ENCODE results near the gene TMEM141.
A peak's percentile ranks its signal among the peaks of the same experiment; 100 is the strongest.

TMEM141 gene

DNA sequence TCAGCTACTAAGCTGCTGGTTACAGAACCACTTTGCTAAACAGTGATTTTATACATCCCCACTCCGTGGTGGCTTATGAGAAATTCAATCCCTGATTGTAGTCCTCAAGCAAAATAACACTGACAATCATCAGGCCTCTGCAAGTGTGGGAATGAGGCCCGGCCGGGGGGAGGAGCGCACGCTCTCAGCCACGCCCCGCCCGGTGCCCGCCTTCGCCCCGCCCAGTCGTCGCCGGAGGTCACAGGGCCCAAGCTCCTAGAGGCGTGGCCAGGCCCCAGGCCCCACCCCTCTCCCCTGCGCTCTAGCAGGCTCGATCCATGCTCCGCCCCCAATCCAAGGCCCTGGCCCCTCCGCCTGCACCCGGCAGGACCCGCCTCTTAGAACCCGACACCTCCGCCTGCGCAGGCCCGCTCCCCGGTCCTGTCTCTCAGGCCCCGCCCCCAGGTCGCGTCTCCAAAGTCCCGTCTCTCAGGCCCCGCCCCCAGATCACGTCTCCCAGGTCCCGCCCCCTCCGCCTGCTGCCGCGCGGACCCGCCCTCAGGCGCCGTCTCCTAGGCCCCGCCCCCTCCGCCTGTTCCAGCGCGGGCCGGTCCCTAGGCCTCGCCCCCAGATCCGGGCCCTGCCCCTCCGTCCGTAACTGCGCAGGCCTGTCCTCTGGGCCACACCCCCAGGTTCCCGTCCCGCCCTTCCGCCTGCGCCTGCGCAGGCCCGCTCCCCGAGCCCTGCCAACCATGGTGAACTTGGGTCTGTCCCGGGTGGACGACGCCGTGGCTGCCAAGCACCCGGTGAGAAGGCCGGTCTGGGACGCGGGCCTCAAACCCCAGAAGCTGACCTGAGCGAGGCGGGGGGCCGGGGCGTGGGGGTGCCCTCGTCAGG lies at the start of gene TMEM141:
TSS of gene TMEM141 (plus strand) at position 705 of the 876 bp plus-strand sequence. CDS start at position 732, 27 bp downstream.
- peak; percentile 100 for DNase-seq (ENCODE audit: low spot score)

DNA sequence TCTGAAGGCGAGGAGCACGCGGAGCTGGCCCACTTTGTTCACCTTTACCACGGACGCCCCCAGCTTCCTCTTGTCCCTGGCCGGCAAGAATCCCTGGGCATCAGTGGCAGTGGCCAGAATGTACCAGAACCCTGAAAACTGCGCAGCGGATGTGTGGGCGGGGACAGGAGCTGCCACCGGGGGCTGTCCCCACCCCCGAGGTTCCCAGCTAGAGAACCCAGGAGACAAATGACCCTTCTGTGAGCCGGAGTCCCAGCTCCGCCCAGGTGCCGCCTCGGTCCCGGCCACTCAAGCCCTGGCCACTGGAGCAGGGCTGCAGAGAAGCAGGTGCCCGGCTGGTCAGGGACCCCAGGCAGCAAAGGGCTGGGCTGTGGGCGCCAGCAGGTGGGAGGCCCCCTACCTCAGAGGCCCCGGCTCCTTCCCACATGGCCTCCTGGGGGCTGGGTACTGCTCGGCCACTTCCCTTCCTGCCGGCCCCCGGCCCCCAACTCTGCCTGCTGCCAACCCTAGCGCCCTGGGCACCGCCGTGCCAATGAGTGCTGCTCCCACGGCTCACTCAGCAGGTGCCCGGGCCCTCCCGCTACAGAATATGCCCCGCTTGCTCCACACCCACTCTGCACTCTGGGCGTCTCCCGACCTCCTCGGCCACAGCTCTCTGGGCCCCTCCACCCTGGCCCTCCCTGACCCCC lies 49.1 kb upstream of the TMEM141 start:
- no peak for DNase-seq (ENCODE audit: low spot score)

DNA sequence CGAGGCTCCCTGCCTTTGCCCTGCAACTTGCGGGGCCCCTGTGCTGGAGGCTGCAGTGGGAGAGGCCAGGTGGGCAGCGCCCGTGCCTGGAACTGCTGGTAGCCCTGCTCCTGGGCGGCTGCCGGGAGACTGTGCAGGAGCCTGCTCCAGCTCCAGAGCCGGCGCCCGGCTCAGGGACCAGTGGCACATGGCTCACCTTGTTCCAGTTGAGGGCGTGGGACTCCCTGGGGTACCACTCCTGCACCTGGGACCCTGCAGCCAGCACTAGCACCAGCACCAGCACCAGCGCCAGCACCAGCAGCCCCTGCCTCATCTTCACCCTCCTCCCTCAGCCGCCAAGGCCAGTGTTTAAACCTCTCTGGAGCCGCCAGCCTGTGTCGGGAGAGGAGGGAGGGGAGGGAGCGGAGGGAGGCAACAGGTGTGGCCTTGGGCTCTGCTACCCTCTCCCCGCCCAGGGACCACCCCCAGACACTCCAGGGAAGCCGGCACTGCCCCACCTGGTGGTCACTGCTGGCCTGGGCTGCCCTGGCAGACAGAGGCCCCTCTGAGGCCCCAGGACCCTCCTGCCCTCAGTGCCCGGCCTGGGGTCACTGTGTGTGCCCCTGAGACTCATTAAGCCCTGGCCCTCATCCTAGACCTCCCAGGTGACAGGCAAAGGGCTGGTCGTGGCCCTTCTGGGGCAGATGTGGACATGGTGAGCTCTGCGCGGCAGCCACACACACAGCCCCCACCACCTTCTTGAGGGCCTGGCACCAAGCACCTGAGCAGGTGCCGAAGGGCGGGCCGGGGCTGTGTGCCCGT lies 48.4 kb upstream of the TMEM141 start, which contains the start of gene LCN10:
TSS of gene LCN10 (minus strand) at position 350 of the 801 bp plus-strand sequence. CDS start at position 313, 37 bp downstream.
- no peak for DNase-seq (ENCODE audit: low spot score)

DNA sequence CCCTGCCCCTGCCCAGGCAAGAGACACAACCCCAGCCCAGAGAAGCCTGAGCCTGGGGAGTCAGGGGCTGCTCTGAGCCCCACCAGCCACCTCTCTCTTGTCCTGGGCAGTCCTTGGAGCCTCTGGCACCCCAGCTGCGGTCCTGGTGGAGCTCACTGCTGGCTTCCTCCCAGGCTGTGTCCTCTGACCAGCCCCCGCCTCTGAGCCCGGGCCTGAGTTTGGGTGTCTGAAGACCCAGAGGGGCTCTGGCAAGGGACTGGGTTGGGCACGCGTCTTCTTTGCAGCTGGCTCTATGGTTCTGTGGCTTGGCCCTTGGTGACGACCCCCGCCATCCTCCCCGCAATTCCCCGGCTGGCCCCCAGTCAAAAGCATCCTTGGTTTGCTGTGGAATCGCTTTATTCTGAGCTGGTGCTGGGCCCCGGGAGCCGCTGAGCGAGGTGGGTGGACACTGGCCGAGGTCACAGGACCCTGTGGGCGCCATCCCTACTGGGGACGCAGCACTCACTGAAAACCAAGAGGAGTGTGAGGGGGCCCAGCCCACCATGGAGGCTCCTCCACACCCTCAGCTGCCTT lies 47.4 kb upstream of the TMEM141 start:
- DNase-seq (ENCODE audit: low spot score): no peak

DNA sequence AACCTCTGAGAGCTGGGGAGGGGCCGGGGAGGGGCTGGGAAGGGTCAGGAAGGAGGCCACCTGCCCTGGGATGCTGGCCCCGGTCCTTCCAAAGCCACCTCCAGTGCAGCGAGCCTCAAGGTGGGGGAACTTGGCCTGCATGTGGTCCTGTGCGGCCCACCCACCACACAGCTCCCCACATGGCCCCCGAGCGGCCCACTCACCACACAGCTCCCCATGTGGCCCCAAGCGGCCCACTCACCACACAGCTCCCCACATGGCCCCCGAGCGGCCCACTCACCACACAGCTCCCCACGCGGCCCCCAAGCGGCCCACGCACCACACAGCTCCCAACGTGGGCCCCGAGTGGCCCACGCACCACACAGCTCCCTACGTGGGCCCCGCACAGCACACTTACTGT lies 46.4 kb upstream of the TMEM141 start:
- no peak for DNase-seq (ENCODE audit: low spot score)

DNA sequence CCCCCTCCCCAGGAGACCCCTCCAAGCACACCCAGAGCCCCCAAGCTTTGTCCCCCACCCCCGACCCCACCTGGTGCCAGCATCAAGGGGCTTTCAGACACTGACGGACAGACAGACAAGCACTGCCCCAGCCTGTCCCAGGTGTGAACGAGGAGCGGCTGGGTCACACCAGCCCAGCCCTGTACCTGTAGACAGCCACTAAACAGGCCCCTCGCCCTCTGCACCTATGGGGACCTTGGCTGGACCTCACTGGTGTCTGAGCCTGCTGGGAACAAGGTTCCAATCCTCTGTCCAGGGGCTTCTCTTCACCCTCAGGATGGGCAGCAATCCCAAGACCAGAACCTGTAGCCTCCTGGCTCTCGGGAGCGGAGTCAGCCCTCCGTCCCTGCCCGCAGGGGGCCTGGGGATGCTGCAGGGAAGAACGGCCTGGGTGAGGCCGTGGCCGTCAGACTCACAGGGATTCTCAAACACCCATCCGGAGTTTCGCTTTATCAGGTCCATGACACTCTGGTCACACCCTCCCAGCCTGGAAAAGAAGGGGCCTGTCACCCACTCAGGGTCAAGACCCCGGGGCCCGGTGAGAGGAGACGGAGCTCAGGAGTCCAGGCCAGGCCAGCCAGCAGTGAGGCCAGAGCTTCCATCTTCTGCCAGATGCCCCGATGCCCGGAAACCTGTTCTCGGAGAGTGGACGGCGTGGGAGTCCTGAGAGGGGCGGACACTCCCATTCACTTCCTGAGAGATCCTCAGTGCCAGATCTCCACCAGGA lies 45.6 kb upstream of the TMEM141 start:
- DNase-seq (ENCODE audit: low spot score): no peak

DNA sequence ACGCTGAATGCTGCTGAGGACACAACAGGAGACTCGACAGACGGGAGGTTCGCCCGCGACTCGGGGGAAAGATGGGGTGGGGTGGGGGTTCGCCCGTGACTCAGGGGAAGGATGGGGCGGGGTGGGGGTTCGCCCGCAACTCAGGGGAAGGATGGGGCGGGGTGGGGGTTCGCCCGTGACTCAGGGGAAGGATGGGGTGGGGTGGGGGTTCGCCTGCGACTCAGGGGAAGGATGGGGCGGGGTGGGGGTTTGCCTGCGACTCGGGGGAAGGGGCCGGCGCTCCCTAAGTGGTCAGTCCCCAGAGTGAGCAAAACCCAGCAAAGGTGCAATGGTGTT lies 45.0 kb upstream of the TMEM141 start:
- DNase-seq (ENCODE audit: low spot score): no peak

DNA sequence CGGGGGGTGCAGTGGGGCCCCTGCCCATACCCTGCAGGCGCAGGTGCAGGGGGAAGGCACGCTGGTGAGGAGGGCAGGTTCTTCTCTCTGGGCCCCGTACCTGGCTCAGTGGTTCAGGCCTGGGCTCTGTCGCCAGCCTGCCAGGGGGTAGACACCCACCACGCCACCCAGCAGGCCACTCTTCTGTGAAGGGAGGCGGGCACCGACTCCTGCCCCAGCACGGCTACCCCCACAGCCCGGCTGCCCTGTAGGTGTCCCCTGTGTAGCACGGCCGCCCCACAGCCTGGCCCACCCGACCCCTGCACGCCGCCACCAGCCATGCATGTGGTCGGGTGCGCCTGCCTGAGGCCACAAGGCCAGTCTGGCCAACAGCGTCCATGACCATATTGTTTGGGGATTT lies 44.5 kb upstream of the TMEM141 start:
- no peak for DNase-seq (ENCODE audit: low spot score)

DNA sequence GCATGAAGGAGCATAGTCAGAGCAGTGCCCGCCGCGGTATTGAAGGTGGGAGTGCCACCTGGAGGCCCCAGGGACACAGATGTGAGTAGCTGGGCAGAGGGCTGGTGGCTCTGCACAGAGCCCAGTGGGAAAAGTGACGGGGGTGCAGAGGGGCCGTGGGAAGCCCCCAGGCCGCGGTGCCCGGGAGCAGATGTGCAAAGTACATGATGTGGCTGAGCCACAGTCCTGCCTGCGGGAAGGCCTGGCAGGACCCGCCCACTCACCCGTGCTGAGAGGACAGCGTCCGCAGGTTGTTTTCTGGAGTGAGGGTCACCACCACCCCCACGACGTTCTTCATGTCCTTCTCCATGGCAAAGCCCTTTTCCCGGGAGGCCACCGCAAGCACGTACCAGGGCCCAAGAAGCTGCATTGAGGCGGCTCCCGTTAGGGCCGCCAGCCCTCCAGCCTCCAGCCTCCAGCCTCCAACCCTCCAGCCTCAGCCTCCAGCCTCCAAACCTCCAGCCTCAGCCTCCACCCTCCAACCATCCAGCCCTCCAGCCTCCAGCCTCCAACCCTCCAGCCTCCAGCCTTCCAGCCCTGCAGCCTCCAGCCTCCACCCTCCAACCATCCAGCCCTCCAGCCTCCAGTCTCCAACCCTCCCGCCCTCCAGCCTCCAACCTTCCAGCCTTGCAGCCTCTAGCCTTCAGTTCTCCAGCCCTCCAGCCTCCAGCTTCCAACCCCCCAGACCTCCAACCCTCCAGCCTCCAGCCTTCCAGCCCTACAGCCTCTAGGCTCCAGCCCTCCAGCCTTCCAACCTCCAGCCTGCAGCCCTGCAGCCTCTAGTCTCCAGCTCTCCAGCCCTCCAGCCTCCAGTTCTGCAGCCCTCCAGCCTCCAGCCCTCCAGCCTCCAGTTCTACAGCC lies 43.7 kb upstream of the TMEM141 start:
- DNase-seq (ENCODE audit: low spot score): no peak

DNA sequence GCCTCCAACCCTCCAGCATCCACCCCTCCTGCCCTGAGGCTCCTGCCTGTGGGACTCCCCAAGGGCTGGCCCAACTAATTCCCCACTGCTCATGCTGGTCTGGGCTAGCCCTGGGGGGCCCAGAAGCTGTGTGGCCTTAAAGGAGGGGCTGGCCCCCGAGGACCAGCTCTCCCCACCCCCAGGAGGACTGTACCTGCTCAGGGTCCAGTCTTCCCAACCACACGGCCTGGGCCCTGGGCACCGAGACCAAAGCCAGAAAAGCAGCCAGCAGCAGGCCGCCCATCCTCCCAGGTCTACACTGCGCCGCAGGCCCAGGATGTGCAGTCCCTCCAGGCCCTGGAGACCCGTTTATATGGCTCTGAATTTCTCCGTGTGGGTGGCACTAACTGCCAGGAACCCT lies 42.9 kb upstream of the TMEM141 start, which contains the start of gene LCN6:
TSS of gene LCN6 (minus strand) at position 325 of the 400 bp plus-strand sequence. CDS start at position 283, 42 bp downstream.
- DNase-seq (ENCODE audit: low spot score): no peak

DNA sequence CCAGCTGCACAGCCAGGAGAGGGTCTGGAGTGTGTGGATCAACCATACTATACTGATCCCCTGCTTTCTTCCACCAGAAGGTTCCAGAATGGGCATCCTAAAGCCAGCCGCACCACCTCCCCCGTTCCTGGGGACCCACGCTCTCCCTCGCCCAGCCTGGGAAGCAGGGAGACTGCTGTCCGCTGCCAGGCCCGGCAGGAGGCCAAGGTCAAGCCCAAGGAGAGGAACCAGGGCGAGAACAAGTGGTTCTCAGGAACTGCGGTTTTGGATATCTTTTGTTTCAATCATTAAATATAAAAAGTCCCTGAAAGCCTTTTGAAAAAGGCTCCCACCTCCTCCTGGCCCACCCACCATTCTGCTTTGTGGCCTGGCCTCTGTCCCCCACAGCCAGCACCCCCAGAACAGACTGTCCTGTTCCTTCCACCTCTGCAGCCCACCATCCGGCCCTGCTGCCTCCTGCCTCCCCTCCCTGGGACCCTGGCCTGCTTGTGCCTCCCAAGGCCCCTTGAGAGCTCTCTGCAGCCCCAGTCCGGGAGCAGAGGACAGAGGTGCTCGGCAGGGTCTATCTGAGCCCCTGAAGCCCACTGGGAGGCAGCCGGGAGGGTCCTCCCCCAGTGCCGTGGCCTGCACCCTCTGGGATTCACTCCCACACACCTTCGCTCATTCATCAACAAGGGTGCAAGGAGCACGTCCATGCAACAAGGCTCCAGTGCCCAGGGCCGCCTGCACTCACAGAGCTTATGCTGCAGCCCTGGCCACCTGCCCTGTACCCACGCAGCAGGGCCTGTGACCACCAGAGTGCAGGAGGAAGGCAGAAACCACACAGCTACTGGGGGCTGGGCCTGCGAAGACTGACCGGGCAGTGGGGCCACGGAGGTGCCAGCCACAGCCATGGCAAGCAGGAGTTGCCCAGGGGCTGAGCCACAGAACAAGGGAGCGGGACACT lies 42.2 kb upstream of the TMEM141 start:
- no peak for DNase-seq (ENCODE audit: low spot score)

DNA sequence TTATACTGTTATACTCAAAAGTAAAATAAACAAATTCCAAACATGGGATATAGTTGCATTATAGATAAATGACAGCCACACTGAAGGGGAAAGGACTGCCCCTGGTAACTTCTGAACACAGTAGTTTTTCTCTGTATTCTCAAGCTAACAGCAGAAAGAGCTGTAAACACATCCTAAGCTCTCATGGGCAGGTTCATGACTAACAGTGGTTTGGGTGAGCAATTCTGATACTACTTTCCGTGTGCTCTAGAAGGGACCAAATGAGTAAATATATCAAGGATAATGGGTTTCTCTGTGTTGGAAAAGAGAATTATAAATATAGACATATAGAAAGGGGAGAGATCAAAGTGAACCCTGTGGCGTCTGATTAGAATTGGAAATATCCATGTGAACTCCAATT lies 40.6 kb upstream of the TMEM141 start:
- DNase-seq (ENCODE audit: low spot score): no peak

DNA sequence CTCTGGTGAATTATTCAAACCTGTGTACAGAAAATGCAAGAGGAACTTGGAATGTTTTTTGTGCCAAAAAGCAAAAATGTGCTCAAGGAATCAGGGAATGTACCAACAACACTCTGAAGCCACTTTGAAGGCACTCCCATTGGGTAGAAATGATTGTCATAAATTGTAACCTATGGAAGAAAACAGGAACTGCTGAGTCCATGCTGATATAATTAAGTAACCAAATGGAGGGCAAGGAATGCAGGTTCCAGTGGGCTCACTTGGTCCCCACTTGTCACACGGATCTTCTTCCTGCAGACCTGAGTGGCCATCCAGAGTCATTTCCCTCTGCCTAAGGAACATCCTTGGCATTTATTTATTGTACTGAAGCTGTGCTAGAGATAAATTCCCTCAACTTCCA lies 39.9 kb upstream of the TMEM141 start:
- DNase-seq (ENCODE audit: low spot score): no peak

DNA sequence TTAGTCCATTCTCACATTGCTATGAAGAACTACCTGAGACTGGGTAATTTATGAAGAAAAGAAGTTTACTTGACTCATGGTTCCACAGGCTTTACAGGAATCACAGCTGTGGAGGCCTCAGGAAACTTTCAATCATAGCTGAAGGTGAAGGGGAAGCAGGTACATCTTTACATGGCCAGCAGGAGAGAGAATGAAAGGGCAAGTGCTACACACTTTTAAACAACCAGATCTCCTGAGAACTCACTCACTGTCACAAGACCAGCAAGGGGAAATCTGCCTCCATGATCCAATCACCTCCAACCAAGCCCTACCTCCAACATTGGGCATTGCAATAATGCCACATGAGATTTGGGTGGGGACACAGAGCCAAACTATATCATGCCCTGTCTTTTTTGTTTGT lies 39.3 kb upstream of the TMEM141 start:
- DNase-seq (ENCODE audit: low spot score): no peak

DNA sequence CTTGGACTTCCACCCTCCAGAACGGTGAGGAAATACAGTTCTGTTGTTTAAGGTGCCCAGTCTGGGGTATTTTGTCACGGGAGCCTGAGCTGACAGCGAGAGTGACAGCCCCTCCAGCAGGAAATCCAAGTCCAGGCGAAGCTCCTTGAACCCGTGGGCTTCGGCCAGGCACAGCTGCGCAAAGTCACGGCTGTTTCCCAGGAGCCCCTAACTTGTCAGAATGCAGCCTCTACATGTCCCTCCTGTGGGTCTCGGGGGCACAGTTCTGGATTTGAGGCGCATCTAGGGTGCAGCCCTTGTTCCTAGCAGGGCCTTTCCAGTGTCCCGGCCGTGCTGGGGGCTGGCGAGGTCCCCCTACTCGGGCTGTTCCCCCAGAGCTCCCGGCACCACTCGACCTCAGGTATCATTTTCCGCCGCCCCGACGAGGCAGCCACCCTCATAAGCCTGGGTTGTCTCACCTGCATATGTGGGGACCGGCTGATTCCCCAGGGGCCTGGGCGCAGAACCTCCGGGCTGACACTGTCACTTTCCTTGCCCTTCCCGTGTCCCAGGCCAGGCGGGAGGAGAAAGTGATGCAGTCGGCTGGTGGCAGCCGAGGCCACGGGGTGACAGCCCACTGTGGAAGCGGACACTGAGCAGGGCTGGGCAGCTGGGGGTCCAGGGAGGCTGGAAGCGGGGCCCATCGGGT lies 37.6 kb upstream of the TMEM141 start:
- DNase-seq (ENCODE audit: low spot score): no peak

DNA sequence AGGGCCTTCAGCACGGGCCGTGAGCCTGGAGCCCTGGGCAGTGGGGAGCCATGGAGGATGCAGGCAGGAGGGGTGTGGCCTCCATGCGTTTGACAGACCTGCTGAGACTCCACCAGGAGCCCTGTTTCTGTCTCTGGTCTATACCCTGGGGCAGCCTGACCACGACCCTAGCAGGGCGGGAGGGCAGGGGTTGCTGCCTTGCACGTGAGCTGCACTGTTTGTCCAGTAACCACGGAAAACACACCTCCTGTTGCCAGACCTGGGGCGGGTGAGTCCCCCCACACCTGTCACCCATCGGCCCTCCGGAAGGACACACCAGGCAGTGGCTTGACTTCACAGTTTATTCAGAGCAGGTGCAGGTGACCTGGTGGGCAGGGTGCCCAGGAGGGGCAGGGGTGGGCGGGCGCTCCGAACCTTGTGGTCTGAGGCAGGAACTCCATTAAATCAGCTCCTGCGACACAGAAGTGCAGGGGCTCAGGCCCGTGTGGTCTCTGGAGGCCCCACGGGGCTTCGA lies 37.0 kb upstream of the TMEM141 start:
- DNase-seq (ENCODE audit: low spot score): no peak

DNA sequence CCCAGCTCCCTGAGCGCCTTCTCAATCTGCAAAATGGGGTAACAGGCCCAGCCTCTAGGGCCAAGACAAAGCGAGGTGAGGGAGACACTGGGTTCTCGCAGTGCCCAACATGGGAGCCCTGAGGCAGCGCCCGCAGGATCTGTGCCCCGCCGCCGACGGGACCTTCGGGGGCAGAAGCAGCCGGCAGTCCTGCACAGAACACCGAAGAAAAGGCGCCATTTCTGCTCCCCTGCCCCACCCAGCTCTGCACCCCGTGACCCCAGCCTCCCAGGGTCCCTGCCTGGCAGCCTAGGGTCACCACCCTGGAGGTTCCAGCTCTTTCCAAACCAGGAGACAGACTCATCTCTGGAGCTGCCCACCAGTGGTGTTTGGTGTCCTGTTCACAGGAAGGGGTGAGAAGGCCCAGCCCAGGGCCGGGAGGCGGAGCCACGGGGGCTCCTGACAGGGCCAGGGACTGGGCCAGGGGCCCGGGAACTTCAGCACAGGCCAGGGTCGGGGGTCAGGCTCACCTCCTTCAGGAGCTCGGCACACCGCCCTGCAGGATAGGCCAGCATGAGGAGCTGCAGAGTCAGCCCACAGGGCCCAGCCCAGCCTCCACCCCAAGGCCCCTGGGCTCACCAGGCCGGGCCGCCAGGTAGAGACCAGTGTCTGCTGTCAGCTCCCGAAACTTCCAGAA lies 36.4 kb upstream of the TMEM141 start:
- no peak for DNase-seq (ENCODE audit: low spot score)
